GM19468 (cell line): ENCODE results near the gene PTGR1.
"Not testable (repeated sequence)": the region's sequence is repeated elsewhere in the genome, so short reads cannot be mapped to it uniquely, and the experiment has no call there.

ENCODE experiments used
- ATAC-seq: cut with Tn5 transposase; IDR thresholded peaks from one replicate; pipeline ENCODE4 v1.9.1; 2021; ENCODE audit warnings: mild to moderate bottlenecking, moderate library complexity, moderate number of reproducible peaks; ENCODE audit not compliant: unreplicated experiment; ENCODE audit errors: extremely low read depth

The PTGR1 gene

GRCh38 chr9:111615928-111616327 is 16.5 kb upstream of the PTGR1 start:
- no peak for ATAC-seq

- no peak for ATAC-seq
These were observed 14.1 kb upstream of the PTGR1 start for GRCh38 chr9:111613436-111614040.

- ATAC-seq, result no peak
These were observed 11.4 kb upstream of the PTGR1 start for GRCh38 chr9:111610845-111611244.

- ATAC-seq, result no peak
These were observed 10.7 kb upstream of the PTGR1 start for GRCh38 chr9:111610149-111610548.

GRCh38 chr9:111605041-111605559 is 5.7 kb upstream of the PTGR1 start:
- no peak for ATAC-seq

GRCh38 chr9:111604054-111604615 is 4.7 kb upstream of the PTGR1 start:
- no peak for ATAC-seq

GRCh38 chr9:111603041-111603440 is 3.6 kb upstream of the PTGR1 start:
- no peak for ATAC-seq

- no peak for ATAC-seq
These were observed 2.0 kb upstream of the PTGR1 start for GRCh38 chr9:111601237-111602018.

- no peak for ATAC-seq
These were observed 502 bp upstream of the PTGR1 start for GRCh38 chr9:111599955-111600343.

- ATAC-seq, result no peak
These were observed 735 bp downstream of the PTGR1 start for GRCh38 chr9:111598733-111599091.

- ATAC-seq, result peak; percentile 53
These were observed 1.4 kb downstream of the PTGR1 start for GRCh38 chr9:111597852-111598732.

GRCh38 chr9:111588846-111589245 is 10.6 kb downstream of the PTGR1 start:
- no peak for ATAC-seq

GRCh38 chr9:111586378-111586777 is 13.1 kb downstream of the PTGR1 start:
- no peak for ATAC-seq

GRCh38 chr9:111582888-111583287 is 16.6 kb downstream of the PTGR1 start:
- ATAC-seq, result no peak

GRCh38 chr9:111572950-111573604 is 26.4 kb downstream of the PTGR1 start:
- no peak for ATAC-seq

- ATAC-seq, result not testable (repeated sequence)
These were observed 31.3 kb downstream of the PTGR1 start for GRCh38 chr9:111568127-111568526.

- no peak for ATAC-seq
These were observed 33.2 kb downstream of the PTGR1 start for GRCh38 chr9:111566234-111566633.

- no peak for ATAC-seq
These were observed 38.2 kb downstream of the PTGR1 start for GRCh38 chr9:111561165-111561719.

- ATAC-seq, result no peak
These were observed 40.3 kb downstream of the PTGR1 start for GRCh38 chr9:111559000-111559610.
